Measurements from ENCODE around the gene ARSB. TPM values are rescaled to one million over a fixed set of nuclear protein-coding genes. Genes with fewer than 3 reads are reported as not detected.

Gene ARSB
- total and polyA plus RNA-seq, 2 donors from 2014 or later: 8.3 to 16.4 TPM

DNA sequence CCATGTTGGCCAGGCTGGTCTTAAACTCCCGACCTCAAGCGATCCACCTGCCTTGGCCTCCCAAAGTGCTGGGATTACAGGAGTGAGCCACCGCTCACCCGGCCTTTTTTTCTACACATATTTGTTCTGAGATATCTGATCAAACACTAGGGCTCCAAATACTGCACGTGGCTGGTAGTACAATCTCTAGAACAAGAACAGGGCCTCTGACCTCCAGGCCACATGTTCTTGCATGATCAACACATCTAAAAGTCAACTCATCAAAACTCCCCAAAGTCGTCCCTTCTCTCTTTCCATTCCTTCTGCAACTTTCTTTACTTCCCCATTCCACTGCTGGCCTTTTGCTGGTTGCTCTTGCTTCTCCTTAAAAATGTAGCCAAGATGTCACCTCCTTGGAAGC lies 223.3 kb downstream of the ARSB start:
- H3K9me3 ChIP-seq (ENCODE audit: control insufficient read depth in 2 of 3, insufficient read depth in 1 of 3, low read length in 3 of 3): no peaks in the 10 kb centered on the region
- no peaks in the 10 kb centered on the region for H3K4me1 ChIP-seq (ENCODE audit: control insufficient read depth in 2 of 3, insufficient read depth in 2 of 3, low read depth in 1 of 3, low read length in 3 of 3)
- no peak overlapping the region for H3K9ac ChIP-seq (ENCODE audit: low read length in 3 of 3)
- TF ChIP-seq, protein P1, sequence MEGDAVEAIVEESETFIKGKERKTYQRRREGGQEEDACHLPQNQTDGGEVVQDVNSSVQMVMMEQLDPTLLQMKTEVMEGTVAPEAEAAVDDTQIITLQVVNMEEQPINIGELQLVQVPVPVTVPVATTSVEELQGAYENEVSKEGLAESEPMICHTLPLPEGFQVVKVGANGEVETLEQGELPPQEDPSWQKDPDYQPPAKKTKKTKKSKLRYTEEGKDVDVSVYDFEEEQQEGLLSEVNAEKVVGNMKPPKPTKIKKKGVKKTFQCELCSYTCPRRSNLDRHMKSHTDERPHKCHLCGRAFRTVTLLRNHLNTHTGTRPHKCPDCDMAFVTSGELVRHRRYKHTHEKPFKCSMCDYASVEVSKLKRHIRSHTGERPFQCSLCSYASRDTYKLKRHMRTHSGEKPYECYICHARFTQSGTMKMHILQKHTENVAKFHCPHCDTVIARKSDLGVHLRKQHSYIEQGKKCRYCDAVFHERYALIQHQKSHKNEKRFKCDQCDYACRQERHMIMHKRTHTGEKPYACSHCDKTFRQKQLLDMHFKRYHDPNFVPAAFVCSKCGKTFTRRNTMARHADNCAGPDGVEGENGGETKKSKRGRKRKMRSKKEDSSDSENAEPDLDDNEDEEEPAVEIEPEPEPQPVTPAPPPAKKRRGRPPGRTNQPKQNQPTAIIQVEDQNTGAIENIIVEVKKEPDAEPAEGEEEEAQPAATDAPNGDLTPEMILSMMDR (IDR thresholded peaks at IDR 0.05; ENCODE audit: borderline replicate concordance, extremely low read depth, insufficient read depth): no peak
- no peaks in the 10 kb centered on the region for H3K36me3 ChIP-seq (ENCODE audit: control insufficient read depth in 2 of 3, insufficient read depth in 3 of 3, low read length in 3 of 3)
- intact Hi-C loops (cut with DNase I): no loop called here
- FAIRE-seq (no peak), DNase-seq (no peak)
- H3K4me3 ChIP-seq (ENCODE audit: low read length in 3 of 3): no peak overlapping the region
- no peaks in the 10 kb centered on the region for H3K27me3 ChIP-seq (ENCODE audit: control insufficient read depth, insufficient read depth, low read length)
- H3K27ac ChIP-seq (ENCODE audit: low read depth in 2 of 2, low read length in 2 of 2): no peak overlapping the region

DNA sequence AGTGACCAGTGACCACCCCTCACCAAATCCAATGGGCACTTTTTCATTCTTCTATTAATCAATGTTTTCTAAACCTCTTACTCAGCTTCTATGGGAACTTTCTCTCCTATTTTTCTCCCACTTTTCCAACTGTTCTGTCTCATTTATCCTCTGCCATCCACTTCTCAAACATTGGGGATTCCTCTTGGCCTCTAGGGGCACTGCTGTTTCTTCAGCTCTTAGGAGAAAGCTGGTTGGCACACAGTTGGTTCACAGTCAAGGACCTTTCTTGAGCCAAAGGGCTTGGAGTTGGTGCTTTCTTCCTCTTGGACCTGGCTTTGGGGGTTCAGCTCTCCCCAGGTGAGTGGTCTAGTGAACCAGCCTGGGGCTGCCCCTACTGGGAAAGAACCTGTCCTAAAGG lies 224.3 kb downstream of the ARSB start:
- DNase-seq: no peak
- Histone ChIP-seq H3K4me1 (ENCODE audit: control insufficient read depth in 2 of 3, insufficient read depth in 2 of 3, low read depth in 1 of 3, low read length in 3 of 3) (no peaks in the 10 kb centered on the region), H3K27me3 (ENCODE audit: control insufficient read depth, insufficient read depth, low read length) (no peaks in the 10 kb centered on the region), H3K9ac (ENCODE audit: low read length in 3 of 3) (no peak overlapping the region), H3K4me3 (ENCODE audit: low read length in 3 of 3) (no peak overlapping the region), H3K9me3 (ENCODE audit: control insufficient read depth in 2 of 3, insufficient read depth in 1 of 3, low read length in 3 of 3) (no peaks in the 10 kb centered on the region), H3K27ac (ENCODE audit: low read depth in 2 of 2, low read length in 2 of 2) (no peak overlapping the region), H3K36me3 (ENCODE audit: control insufficient read depth in 2 of 3, insufficient read depth in 3 of 3, low read length in 3 of 3) (no peaks in the 10 kb centered on the region)
- no peak for FAIRE-seq
- TF ChIP-seq, protein P1 (IDR thresholded peaks at IDR 0.05; ENCODE audit: borderline replicate concordance, extremely low read depth, insufficient read depth): no peak
- intact Hi-C loops (cut with DNase I): no loop called here

DNA sequence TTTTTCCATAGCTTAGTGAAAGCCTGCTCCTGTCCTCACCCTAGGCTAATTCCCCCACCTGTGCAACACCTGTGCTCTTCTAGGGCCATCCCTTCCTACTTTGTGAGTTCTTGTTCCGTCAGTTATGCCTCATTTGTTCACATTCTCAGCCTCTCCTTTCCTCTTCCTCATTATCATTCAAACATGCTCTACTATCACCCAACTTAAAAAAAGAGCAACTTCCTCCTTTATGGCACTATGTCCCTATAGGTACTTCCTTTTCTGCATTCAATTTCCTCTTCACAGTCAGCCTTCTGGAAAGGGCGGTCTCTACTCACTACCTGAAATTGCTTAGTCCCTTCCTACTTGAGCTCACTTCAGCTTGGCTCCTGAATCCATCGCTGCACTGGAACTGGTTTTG lies 224.7 kb downstream of the ARSB start:
- H3K4me1 ChIP-seq (ENCODE audit: control insufficient read depth in 2 of 3, insufficient read depth in 2 of 3, low read depth in 1 of 3, low read length in 3 of 3): no peaks in the 10 kb centered on the region
- no peak overlapping the region for H3K9ac ChIP-seq (ENCODE audit: low read length in 3 of 3)
- TF ChIP-seq, protein P1 (IDR thresholded peaks at IDR 0.05; ENCODE audit: borderline replicate concordance, extremely low read depth, insufficient read depth): no peak
- H3K27me3 ChIP-seq (ENCODE audit: control insufficient read depth, insufficient read depth, low read length): no peaks in the 10 kb centered on the region
- intact Hi-C loops (cut with DNase I): no loop called here
- FAIRE-seq (no peak), DNase-seq (no peak)
- no peak overlapping the region for H3K27ac ChIP-seq (ENCODE audit: low read depth in 2 of 2, low read length in 2 of 2)
- H3K9me3 ChIP-seq (ENCODE audit: control insufficient read depth in 2 of 3, insufficient read depth in 1 of 3, low read length in 3 of 3): no peaks in the 10 kb centered on the region
- no peaks in the 10 kb centered on the region for H3K36me3 ChIP-seq (ENCODE audit: control insufficient read depth in 2 of 3, insufficient read depth in 3 of 3, low read length in 3 of 3)
- H3K4me3 ChIP-seq (ENCODE audit: low read length in 3 of 3): no peak overlapping the region

DNA sequence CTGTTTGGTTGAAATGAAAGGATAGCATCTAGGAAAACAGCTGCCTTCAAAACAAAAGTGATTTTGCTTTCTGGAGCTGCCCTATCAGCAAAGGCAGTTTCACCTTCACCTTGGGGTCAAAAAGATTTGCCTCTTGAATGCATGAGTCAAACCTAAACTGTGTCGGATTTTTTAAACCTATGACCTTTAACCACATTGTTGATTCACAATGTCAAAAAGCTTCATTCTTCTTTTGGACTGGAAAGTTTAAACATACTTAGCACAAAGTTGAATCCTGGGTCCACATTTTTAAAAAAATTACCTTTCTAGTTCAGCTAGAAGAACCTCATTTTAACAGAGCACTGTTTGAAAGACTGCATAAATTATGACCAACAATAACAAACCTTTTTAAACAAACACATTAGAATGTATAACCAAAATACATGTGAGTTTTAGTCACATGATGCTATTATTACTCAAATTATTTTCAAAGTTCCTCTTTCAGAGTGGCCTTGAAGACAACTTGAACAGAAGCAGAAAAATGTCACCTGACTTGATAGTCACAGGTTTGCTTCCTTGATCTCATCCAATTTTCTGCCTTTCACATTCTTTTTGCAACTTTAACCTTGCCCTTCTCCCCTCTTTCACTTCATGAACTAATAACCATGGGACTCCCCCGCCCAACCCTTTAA lies 226.8 kb downstream of the ARSB start:
- H3K4me3 ChIP-seq (ENCODE audit: low read length in 3 of 3): no peak overlapping the region
- no peaks in the 10 kb centered on the region for H3K27me3 ChIP-seq (ENCODE audit: control insufficient read depth, insufficient read depth, low read length)
- no peaks in the 10 kb centered on the region for H3K36me3 ChIP-seq (ENCODE audit: control insufficient read depth in 2 of 3, insufficient read depth in 3 of 3, low read length in 3 of 3)
- TF ChIP-seq, protein P1 (IDR thresholded peaks at IDR 0.05; ENCODE audit: borderline replicate concordance, extremely low read depth, insufficient read depth): no peak
- intact Hi-C loops (cut with DNase I): no loop called here
- no peak overlapping the region for H3K9ac ChIP-seq (ENCODE audit: low read length in 3 of 3)
- FAIRE-seq (no peak), DNase-seq (no peak)
- no peak overlapping the region for H3K27ac ChIP-seq (ENCODE audit: low read depth in 2 of 2, low read length in 2 of 2)
- no peaks in the 10 kb centered on the region for H3K9me3 ChIP-seq (ENCODE audit: control insufficient read depth in 2 of 3, insufficient read depth in 1 of 3, low read length in 3 of 3)
- no peaks in the 10 kb centered on the region for H3K4me1 ChIP-seq (ENCODE audit: control insufficient read depth in 2 of 3, insufficient read depth in 2 of 3, low read depth in 1 of 3, low read length in 3 of 3)

All from kidney (tissue), 14 donors.